A375 (cell line): ENCODE measurements around the gene MST1. TPM values are rescaled to one million over a fixed set of nuclear protein-coding genes. Genes with fewer than 3 reads are reported as not detected.

Experiments
- small RNA-seq: library from RNA; depleted of rRNA; stranded (forward); fragments of <200 nt; gene quantifications from one replicate; pipeline ENCODE3, GENCODE V24; 2014
- total RNA-seq: library from RNA; depleted of rRNA; stranded (reverse); fragments of >200 nt; shearing (Covaris generic); gene quantifications from 2 replicates; pipeline ENCODE4 v1.2.3, GENCODE V29; 2014; rRNA removed

The MST1 gene
- 7.4 and 8.0 TPM in 2 replicates for total RNA-seq

DNA sequence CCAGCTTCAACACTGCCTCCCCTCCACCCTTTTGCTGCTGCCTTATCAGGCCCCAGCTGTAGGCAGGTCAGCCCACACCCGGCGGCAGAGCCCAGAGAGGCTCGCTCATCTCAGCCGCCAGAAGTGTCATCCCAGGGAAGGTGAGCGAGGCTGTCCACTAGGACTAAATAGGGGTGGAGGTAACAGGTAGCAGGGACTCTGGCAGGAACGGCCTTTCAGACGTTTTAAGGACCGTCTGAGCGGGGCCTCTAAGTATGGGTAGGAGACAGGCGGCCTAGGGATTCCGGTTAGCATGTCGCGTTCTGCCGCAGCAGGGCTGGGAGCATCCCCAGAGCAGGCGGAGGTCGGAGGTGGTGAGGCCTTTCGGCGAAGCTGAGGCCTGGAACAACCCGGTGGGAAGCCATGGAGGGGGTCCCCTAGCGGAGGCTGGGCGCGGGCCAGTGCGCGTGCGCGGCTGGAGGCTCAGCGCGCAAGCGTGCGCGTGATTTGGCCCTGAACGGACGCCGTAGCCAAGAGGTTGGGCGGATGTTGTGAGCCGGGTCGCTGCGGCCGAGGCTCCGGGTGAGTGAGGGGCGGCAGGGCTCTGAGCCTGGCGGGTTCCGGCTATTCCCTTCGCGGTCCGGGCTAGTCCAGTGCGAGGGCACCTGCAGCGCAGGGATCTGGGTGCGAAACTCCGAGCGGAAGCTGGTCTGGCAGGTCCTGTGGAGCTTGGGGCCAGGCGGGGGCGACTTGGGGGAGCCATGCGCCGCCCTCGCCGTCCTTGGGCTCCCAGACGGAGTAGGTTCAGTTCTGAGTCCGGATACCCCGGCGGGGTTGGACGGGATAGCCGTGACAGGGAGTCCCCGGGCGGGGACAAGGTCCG is at the start of gene MST1, which contains the start of gene RNF123:
MST1 (minus strand) TSS at position 429 of the 862 bp plus-strand sequence. CDS start 783 bp downstream, outside the sequence.
RNF123 (plus strand) TSS at position 512 of the 862 bp plus-strand sequence. CDS start 1,609 bp downstream, outside the sequence.

DNA sequence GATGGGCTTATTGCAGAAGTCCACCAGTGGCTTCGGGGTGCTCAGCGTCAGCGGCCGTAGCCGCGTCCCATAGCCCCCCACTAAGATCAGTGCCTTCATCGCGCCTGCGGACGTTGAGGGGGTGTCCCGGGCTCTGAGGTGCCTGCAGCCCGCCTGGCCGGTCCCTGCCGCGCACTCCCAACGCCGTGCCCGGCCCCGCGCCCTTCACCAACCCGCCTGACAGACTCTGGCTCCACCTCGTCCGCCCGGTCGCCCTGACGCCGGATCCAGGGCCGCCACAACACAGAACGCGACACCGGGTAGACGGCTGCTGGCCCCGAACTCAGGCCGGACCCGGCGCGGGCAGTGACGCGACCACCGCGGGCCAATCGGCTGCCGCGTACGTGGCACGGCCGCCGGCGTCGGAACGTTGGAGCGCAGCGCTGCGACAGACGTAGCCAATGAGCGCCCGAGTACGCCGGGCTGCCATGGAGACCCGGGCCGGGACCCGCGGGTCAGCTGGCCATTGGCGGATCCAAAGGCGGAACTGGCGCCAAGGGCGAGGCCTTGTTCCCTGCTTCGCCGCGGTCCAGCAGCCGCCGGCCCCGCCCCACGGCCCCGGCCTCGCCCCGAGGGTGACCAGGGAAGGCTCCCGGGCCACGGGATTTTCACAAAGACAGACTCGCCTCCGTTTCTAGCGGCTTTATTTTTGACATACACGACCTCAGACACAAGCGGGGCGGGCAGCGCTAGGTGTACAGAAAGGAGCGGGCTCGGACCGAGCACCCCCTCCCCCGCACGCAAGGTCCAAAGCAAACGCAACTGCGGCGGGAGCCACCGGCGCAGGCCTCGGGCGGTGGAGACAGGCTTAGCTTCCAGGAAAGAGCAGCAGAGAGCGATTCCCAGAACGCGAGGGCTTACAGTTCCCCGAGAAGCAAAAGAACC is 34.6 kb upstream of the MST1 start, which contains the start of gene GMPPB:
GMPPB (minus strand) TSS at position 324 of the 924 bp plus-strand sequence; CDS start at position 99, 225 bp downstream.

GRCh38 chr3:49719214-49719884 is 30.1 kb upstream of the MST1 start, which contains the start of gene AMIGO3:
Gene AMIGO3 (minus strand): TSS chr3:49719684. CDS start chr3:49719465, 219 bp downstream.

GRCh38 chr3:49673715-49674496 is 15.4 kb downstream of the MST1 start, which contains the start of gene APEH:
Gene APEH (plus strand): TSS chr3:49674351. CDS start chr3:49674402, 51 bp downstream.

Small RNA genes lying within 50 kb of the gene (small RNA-seq; reads per million reads assigned to genes)
- gene AMIGO3: not detected

Other genes starting within 250 kb of the MST1 start
- gene DAG1, start 219.2 kb downstream of the MST1 start, total RNA-seq: 112 and 115 TPM in 2 replicates
- gene BSN, start 135.0 kb downstream of the MST1 start, total RNA-seq: 0.57 and 1.3 TPM in 2 replicates
- 118 and 124 TPM in 2 replicates for gene APEH, start 15.1 kb downstream of the MST1 start, total RNA-seq
- 31.3 and 47.1 TPM in 2 replicates for gene RNF123, start 83 bp upstream of the MST1 start, total RNA-seq
- gene AMIGO3, start 30.2 kb upstream of the MST1 start, total RNA-seq: 4.3 and 4.4 TPM in 2 replicates
- 33.8 and 36.5 TPM in 2 replicates for gene GMPPB, start 34.5 kb upstream of the MST1 start, total RNA-seq
- 32.7 and 36.0 TPM in 2 replicates for gene IP6K1, start 97.1 kb upstream of the MST1 start, total RNA-seq
- 0.11 and 0.26 TPM in 2 replicates for gene CDHR4, start 110.4 kb upstream of the MST1 start, total RNA-seq
- 0.68 and 1.7 TPM in 2 replicates for gene INKA1, start 113.8 kb upstream of the MST1 start, total RNA-seq
- 8.3 and 8.9 TPM in 2 replicates for gene UBA7, start 124.5 kb upstream of the MST1 start, total RNA-seq
- 11.6 and 16.4 TPM in 2 replicates for gene TRAIP, start 167.1 kb upstream of the MST1 start, total RNA-seq
- gene CAMKV, start 180.4 kb upstream of the MST1 start, total RNA-seq: not detected in 2 replicates
- 1.3 and 1.4 TPM in 2 replicates for gene MST1R, start 214.4 kb upstream of the MST1 start, total RNA-seq
- gene MON1A, start 240.3 kb upstream of the MST1 start, total RNA-seq: 12.3 and 16.0 TPM in 2 replicates